Fibroblast of peridontal ligament (primary cell): ENCODE data around the gene HK2.
A peak's percentile ranks its signal among the peaks of the same experiment; 100 is the strongest.
"Not testable (repeated sequence)": the region's sequence is repeated elsewhere in the genome, so short reads cannot be mapped to it uniquely, and the experiment has no call there.

Experiments
- DNase-seq: peaks from one replicate; pipeline ENCODE4 v3.0.0-alpha.2; 2010; ENCODE audit errors: extremely low read depth

The HK2 gene

GRCh38 chr2:74833418-74834233, at the start of gene HK2:
Gene HK2, plus strand, starts transcription at chr2:74834127. Its CDS starts 454 bp downstream, at chr2:74834581.
- DNase-seq, result peak; percentile 73

GRCh38 chr2:74789271-74789670, 44.7 kb upstream of the HK2 start:
- DNase-seq, result no peak

- no peak for DNase-seq
These were observed 41.6 kb upstream of the HK2 start for GRCh38 chr2:74792282-74792681.

DNA sequence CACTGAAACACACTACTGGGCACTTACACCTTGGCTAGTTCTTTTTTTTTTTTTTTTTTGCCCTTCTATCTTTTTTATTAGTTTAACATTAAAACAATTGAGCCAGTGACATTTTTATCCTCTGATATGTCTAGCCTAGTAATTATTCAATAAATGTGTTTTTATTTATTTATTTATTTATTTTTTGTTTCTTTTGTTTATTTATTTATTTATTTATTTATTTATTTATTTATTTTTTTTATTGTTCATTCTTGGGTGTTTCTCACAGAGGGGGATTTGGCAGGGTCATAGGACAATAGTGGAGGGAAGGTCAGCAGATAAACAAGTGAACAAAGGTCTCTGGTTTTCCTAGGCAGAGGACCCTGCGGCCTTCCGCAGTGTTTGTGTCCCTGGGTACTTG, 39.0 kb upstream of the HK2 start:
- DNase-seq, result not testable (repeated sequence)

GRCh38 chr2:74806355-74806839, 27.5 kb upstream of the HK2 start:
- no peak for DNase-seq

- DNase-seq, result no peak
These were observed 27.0 kb upstream of the HK2 start for GRCh38 chr2:74806920-74807319.

- no peak for DNase-seq
These were observed 20.9 kb upstream of the HK2 start for GRCh38 chr2:74812787-74813590.

- no peak for DNase-seq
These were observed 19.8 kb upstream of the HK2 start for GRCh38 chr2:74814102-74814501.

- DNase-seq, result no peak
These were observed 18.0 kb upstream of the HK2 start for GRCh38 chr2:74815941-74816340.

DNA sequence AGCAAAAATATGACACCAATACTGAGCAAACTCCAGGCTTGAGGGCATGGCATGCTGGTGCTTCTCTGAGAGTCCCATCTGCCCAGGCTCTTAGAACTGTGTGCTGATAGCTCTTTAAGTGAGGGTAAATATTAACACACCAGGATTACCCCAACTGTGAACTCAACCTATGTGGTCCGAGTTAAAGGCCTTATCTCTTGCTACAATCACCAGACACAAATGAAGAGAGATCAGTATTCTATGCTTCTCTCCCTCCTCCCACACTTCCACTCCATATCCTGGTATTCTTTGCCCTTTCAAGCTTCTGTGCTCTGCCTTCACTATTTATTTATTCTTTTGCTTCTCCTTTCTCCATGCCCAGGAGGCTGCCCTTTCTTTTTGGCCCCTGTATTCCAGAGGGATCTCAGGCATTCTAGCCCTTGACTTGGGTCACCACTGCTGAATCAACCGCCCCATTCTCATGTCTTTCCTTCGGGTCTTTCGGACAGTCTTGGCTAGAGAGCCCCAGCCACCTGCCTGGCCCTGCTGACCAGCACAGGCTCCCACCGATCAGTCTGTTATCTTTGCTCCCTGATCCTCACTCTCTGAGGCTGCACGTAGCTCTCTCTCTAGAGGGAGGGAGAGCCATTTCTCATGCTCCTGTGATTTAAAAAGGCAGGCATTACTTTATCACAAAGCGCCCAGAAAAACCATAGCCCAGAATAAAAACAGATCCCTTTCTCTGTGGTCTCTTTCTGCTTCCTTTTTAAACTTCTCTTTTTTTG, 17.2 kb upstream of the HK2 start:
- no peak for DNase-seq

- DNase-seq, result peak; percentile 16
These were observed 16.6 kb upstream of the HK2 start for GRCh38 chr2:74817304-74817675.

DNA sequence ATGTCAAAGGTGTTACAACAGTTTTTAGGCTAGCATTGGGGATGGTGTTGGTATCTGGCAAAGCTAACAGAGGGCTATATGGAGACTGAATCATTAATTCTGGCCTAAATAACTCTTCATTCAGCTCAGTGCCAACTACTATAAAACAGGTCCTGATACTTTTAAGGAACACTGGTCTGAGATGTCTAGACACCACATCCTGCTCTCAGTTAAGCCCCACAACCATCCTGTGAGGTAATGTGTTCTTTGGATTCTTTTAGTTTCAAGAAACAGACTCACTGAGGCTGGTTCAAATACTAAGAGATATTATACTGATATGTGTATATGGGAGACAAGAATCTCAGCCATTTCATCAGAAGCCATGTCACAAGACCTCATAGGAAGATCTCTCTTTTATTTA, 14.2 kb upstream of the HK2 start:
- no peak for DNase-seq

DNA sequence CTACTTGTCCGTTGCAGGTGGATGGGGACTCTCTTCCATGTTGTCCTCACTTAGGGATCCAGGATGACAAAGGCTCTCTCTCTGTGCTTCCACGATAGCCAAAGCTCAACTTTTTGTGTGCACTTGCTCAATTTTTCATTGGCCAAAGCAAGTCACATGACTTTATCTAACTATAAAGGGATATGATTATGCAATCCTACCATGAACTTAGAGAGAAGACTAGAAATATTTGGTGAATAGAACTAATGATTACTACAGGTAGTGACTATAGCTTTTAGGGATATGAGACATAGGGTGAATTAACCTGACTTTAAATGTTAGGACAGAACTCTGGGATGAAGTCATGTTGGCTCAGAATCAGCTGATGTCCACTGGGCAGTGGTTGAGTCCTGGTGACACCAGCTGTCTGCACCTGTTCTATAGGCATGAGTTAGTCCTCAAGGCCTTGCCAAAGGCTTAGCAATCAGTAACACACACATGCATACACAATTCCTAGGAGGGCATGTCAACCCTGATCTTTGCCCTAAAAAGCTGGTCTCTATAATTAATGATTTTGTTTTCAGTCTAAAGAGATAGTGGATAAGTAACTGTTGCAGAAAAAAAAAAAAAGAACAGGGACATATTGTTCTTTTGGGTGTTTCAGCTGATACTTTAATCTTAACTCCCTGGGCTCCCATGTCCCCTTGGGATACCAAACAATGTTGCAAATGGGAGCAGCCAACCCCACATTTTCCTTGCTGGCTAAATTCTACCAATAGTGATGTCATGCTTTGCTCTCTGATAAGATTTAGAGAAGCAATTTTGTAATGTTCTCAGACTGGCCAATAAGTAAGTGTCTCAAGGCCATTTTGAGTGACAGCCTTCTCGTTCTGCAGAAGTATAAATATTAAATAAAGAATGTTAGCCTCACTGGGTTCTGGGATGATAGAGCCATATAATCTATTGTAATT, 12.5 kb upstream of the HK2 start:
- DNase-seq, result no peak

- no peak for DNase-seq
These were observed 11.0 kb upstream of the HK2 start for GRCh38 chr2:74822771-74823566.

- no peak for DNase-seq
These were observed 9.2 kb upstream of the HK2 start for GRCh38 chr2:74824679-74825078.

DNA sequence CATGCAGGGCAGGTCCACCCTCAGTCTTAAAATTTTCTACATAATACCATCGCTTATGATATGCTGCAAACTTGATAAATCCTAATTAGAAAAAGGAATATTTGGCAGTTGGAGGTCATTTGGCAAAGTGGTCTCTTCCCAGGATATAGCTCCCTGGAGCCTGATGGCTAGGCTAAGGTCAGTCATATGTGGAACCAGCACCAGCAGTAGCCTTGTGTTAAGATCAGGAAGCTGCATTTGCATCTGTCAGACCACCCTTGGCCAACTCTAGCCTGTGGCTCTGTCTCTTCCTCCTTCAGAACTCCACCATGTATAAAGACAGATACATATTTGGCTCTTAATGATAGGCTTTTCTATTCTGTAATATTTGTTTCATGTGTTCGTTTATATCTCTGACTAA, 5.4 kb upstream of the HK2 start:
- no peak for DNase-seq

DNA sequence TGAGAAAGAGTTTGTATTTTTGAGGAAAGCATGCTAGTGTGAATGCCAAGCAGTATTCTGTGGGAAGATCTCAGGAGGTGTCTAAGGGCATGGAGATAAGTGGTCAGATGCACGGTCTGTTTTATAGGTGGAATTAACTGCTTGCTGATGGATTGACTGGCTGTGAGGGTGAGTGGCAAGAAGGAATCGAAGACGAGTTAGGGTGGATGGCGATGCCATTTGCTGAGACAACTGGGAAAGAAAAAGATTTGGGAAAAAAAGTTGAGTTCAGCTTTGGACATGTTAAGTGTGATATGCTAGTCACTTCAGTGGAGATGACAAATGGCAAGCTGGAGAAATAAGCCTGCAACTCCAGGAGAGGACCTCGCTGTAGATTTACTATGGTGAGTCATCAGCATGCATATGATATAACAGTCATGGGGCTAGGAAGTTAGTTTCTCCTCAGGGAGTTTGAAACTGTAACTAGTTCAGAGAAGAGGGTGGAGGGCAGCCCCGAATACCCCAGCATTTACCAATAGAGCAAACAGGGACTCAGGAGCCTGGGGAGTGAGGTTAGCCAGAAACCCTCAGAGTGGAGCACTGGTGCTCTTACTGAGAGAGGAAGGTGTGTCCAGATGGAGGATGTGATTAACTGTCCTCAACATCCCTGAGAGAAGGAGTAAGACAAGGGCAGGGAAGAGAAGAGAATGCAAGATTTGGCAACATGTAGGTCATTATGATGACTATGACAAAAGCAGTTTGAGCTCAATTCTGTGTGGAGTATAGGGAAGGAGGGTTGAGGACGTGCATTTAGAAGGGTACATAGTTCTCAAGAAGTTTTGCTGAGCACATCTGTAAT, 2.0 kb upstream of the HK2 start:
- DNase-seq, result peak; percentile 44

DNA sequence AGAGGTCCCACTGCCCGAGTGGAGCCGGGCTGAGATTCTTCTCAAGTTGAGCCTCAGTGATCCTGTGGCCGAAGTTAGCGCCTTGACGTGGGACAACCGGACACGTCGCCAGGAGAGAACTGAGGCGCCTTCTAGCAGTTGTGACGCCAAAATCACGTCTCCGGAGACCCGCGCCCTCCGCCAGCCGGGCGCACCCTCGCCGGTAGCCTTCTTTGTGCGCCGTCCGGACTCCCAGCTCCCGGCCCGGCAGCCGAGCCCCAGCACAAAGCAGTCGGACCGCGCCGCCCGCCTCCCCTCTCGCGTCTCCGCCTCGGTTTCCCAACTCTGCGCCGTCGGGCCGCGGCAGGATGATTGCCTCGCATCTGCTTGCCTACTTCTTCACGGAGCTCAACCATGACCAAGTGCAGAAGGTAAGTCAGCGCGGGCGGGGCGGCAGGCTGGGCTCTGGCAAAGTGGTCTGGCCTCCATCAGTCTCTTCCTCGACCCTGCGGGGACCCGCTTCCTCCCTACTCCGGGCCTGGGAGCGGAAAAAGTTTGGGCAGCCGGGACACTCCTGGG, 386 bp downstream of the HK2 start:
- not testable (repeated sequence) for DNase-seq
